Measurements from ENCODE around the gene CYP4B1.

CYP4B1 gene

GRCh38 chr1:46862348-46862747 is 63.5 kb downstream of the CYP4B1 start:
- ChIA-PET POLR2A (no interaction called here), CTCF (no interaction called here)
- DNase-seq (ENCODE audit: extremely low spot score) = no peak
- TF ChIP-seq CTCF (IDR thresholded peaks at IDR 0.05; ENCODE audit: control extremely low read depth, extremely low read depth, low read depth, missing control alignments) = no peak
